ENCODE measurements around the gene CRTC3.

CRTC3 gene

DNA sequence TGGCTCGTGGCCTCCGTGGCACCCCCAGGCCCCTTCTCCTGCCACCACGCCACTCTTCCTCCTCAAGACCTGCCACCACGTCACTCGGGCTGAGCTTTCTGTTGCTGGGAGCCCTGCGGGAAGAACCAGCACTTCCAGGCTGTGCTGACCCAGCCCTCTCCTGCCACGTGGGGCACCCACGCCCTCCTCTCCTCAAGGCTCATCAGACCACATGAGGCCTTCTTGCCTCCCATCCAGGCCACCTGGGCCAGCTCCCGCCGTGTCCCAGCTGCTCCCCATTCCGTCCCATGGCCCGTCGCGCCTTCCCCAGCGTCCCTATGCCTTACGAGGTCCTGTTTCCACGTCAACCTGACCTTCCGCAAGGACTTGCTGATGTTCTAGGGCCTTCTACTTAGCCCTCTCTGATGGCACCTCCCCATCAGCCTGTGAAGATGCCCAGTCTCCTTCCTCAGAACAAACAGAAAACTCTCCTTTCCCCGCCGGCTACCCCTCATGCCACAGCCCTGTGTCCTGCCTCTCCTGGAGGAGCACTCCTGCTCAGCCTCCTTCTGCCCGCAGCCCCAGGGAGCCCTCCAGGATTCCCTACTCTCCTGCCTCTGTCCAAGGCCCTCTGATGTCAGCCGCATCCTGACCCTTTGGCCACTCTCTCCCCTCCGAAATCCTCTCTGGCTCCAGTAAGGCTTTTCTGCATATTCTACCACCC is 116.3 kb downstream of the CRTC3 start:
- Histone ChIP-seq H3K9ac (no peak overlapping the region), H3K79me2 (no peaks in the 10 kb centered on the region), H3K27me3 (ENCODE audit: control insufficient read depth, insufficient read depth, low read length) (no peaks in the 10 kb centered on the region), H3K4me1 (no peaks in the 10 kb centered on the region), H3K4me3 (ENCODE audit: low read depth, low read length) (no peak overlapping the region), H3K27ac (no peak overlapping the region), H3K36me3 (ENCODE audit: control insufficient read depth, insufficient read depth, low read length) (no peaks in the 10 kb centered on the region), H3K9me3 (ENCODE audit: control insufficient read depth, low read length) (no peaks in the 10 kb centered on the region), H2AFZ (no peak overlapping the region), H3K4me2 (ENCODE audit: low read length) (no peak overlapping the region)
- TF ChIP-seq, protein P1, sequence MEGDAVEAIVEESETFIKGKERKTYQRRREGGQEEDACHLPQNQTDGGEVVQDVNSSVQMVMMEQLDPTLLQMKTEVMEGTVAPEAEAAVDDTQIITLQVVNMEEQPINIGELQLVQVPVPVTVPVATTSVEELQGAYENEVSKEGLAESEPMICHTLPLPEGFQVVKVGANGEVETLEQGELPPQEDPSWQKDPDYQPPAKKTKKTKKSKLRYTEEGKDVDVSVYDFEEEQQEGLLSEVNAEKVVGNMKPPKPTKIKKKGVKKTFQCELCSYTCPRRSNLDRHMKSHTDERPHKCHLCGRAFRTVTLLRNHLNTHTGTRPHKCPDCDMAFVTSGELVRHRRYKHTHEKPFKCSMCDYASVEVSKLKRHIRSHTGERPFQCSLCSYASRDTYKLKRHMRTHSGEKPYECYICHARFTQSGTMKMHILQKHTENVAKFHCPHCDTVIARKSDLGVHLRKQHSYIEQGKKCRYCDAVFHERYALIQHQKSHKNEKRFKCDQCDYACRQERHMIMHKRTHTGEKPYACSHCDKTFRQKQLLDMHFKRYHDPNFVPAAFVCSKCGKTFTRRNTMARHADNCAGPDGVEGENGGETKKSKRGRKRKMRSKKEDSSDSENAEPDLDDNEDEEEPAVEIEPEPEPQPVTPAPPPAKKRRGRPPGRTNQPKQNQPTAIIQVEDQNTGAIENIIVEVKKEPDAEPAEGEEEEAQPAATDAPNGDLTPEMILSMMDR (IDR thresholded peaks at IDR 0.05) = no peak

DNA sequence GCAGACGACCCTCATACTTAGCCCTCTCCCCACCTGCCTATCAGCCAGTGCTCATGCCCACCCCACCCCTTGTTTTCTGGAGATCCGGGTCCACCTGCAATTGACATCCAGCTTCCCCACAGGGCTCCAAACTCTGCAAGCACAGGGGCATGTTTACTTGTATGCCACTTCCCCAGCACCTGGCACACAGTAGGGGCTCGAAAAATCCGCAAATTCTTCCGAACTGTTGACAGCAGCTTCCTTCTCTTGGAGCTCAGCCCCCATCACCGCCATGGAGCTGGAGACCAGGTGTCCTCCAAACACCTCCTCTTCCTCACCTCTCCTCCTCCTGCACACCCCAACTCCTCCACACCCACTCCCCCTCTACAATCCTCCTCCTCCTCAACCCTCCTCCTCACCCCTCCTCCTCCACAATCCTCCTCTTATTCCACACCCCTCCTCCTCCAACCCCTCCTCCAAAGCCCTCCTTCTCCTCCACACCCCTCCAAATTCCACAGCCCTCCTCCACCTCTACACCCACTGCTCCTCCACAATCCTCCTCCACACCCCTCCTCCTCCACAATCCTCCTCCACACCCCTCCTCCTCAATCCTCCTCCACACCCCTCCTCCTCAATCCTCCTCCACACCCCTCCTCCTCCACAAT is 117.1 kb downstream of the CRTC3 start:
- no peak overlapping the region for H3K4me3 ChIP-seq (ENCODE audit: low read depth, low read length)
- H3K9ac ChIP-seq = no peak overlapping the region
- no peaks in the 10 kb centered on the region for H3K79me2 ChIP-seq
- no peaks in the 10 kb centered on the region for H3K36me3 ChIP-seq (ENCODE audit: control insufficient read depth, insufficient read depth, low read length)
- no peak overlapping the region for H3K27ac ChIP-seq
- TF ChIP-seq, protein P1 (IDR thresholded peaks at IDR 0.05) = no peak
- H3K27me3 ChIP-seq (ENCODE audit: control insufficient read depth, insufficient read depth, low read length) = no peaks in the 10 kb centered on the region
- no peaks in the 10 kb centered on the region for H3K9me3 ChIP-seq (ENCODE audit: control insufficient read depth, low read length)
- H3K4me2 ChIP-seq (ENCODE audit: low read length) = no peak overlapping the region
- no peak overlapping the region for H2AFZ ChIP-seq
- H3K4me1 ChIP-seq = no peaks in the 10 kb centered on the region

DNA sequence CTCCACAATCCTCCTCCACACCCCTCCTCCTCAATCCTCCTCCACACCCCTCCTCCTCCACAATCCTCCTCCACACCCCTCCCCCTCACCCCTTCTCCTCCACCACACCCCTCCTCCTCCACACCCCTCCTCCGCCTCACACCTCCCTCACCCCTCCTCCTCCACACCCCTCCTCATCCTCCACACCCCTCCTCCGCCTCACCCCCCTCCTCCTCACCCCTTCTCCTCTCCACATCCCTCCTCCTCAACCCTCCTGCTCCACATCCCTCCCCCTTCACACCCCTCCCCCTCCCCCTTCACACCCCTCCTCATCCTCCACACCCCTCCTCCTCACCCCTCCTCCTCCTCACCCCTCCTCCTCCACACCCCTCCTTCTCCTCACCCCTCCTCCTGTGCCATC is 117.6 kb downstream of the CRTC3 start:
- Histone ChIP-seq H3K9ac (no peak overlapping the region), H3K27me3 (ENCODE audit: control insufficient read depth, insufficient read depth, low read length) (no peaks in the 10 kb centered on the region), H3K4me1 (no peaks in the 10 kb centered on the region), H3K9me3 (ENCODE audit: control insufficient read depth, low read length) (no peaks in the 10 kb centered on the region), H3K4me3 (ENCODE audit: low read depth, low read length) (no peak overlapping the region), H3K27ac (no peak overlapping the region), H2AFZ (no peak overlapping the region), H3K4me2 (ENCODE audit: low read length) (no peak overlapping the region), H3K79me2 (no peaks in the 10 kb centered on the region), H3K36me3 (ENCODE audit: control insufficient read depth, insufficient read depth, low read length) (no peaks in the 10 kb centered on the region)
- TF ChIP-seq, protein P1 (IDR thresholded peaks at IDR 0.05) = no peak

- Histone ChIP-seq H3K9ac (no peak overlapping the region), H3K36me3 (ENCODE audit: control insufficient read depth, insufficient read depth, low read length) (no peaks in the 10 kb centered on the region), H3K4me2 (ENCODE audit: low read length) (no peak overlapping the region), H2AFZ (peak overlapping the region; percentile 33), H3K4me1 (no peaks in the 10 kb centered on the region), H3K27ac (peak overlapping the region; percentile 68), H3K9me3 (ENCODE audit: control insufficient read depth, low read length) (no peaks in the 10 kb centered on the region), H3K79me2 (no peaks in the 10 kb centered on the region), H3K27me3 (ENCODE audit: control insufficient read depth, insufficient read depth, low read length) (no peaks in the 10 kb centered on the region), H3K4me3 (ENCODE audit: low read depth, low read length) (no peak overlapping the region)
- TF ChIP-seq, protein P1 (IDR thresholded peaks at IDR 0.05) = peak; percentile 77
These were observed 118.7 kb downstream of the CRTC3 start for GRCh38 chr15:90648137-90649070.

Measured in parathyroid adenoma (tissue), 2 donors.